GM23248 (cell line): ENCODE measurements around the gene ARL4A.

ENCODE experiments used
- EZH2 ChIP-seq: fragments of 200-600 bp; sonication (generic); IDR thresholded peaks from 2 replicates; pipeline ENCODE4 v1.6.1; 2018; ENCODE audit warnings: antibody characterized with exemption, mild to moderate bottlenecking; ENCODE audit not compliant: insufficient read depth, poor library complexity, severe bottlenecking
- EZH2phosphoT487 ChIP-seq: fragments of 200-600 bp; sonication (generic); IDR thresholded peaks from 2 replicates; pipeline ENCODE4 v1.6.1; 2018; ENCODE audit warnings: antibody characterized with exemption, moderate library complexity, mild to moderate bottlenecking, low read depth; ENCODE audit not compliant: insufficient read depth

- TF ChIP-seq EZH2, result no peak
- TF ChIP-seq EZH2phosphoT487, result no peak
Observed at GRCh38 chr7:12648704-12649261, 38.6 kb upstream of the ARL4A start.
